GM18951 (cell line): Measurements from ENCODE around the gene NUAK1.
"Not testable (repeated sequence)": the region's sequence is repeated elsewhere in the genome, so short reads cannot be mapped to it uniquely, and the experiment has no call there.

Source experiments
- POLR2A ChIP-seq: IDR thresholded peaks from 4 replicates; pipeline ENCODE4 v1.6.1; 2011; ENCODE audit warnings: mild to moderate bottlenecking; ENCODE audit not compliant: insufficient read length, insufficient read depth; ENCODE audit errors: extremely low read depth
- in situ Hi-C: fragments of 300-500 bp; cut with MboI; formaldehyde crosslinking; loops from one replicate; pipeline ENCODE4 v1.12.0; 2022; ENCODE audit warnings: low sequenced_read_pairs, mixed read lengths, inconsistent platforms; ENCODE audit not compliant: unreplicated experiment

NUAK1 gene

DNA sequence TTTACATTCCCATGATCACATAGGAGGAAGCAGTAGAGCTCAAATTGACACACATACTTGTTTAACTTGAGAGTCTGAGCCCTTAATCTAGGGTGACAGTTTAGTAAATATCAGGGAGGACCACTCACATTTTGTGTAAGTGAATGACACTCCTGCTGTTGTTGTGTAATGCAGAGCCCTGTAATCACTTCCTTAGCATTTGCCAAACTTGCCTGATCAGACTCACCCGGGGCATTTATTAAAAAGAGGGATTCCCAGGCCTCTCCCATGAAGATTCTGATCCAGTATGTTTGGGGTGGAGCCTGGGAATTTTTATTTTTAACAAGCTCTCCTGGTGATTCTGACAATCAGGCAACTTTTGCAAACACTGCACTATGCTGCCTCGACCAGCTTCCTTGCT is 119.6 kb downstream of the NUAK1 start:
- in situ Hi-C loops = no loop called here

DNA sequence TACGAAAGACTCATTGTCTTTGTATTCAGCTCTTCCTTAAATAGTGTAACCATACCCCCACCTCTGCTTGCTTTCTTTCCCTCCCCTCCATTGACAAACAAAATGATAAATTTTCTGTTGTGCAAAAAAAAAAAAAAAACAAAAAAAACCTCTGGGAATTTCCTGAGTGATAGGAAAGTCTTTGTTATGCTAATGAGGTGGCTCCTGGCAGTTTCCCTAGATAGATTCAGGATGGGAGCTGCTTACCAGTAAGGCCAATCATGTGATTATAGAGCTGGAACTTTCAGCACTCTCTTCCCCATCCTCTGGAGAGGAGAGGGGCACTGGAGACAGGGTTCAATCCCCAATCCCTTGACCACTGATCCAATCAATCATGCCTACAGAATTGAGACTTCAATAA is 120.5 kb downstream of the NUAK1 start:
- in situ Hi-C loops = no loop called here
- TF ChIP-seq POLR2A = no peak

More for the DNA sequence above, 119.6 kb downstream of the NUAK1 start:
- TF ChIP-seq POLR2A = no peak

DNA sequence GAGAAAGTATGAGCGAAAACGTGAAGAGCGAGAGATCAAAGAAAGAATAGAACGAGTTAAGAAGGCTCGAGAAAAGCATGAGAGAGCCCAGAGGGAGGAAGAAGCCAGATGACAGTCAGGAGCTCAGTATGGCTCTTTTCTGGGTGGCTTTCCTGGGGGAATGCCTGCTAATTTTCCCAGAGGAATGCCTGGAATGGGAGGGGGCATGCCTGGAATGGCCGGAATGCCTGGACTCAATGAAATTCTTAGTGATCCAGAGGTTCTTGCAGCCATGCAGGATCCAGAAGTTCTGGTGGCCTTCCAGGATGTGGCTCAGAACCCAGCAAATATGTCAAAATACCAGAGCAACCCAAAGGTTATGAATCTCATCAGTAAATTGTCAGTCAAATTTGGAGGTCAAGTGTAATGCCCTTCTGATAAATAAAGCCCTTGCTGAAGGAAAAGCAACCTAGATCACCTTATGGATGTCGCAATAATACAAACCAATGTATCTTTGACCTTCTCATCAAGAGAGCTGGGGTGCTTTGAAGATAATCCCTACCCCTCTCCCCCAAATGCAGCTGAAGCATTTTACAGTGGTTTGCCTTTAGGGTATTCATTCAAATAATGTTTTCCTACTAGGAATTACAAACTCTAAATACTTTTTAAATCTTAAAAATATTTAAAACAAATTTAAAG is 122.0 kb downstream of the NUAK1 start:
- in situ Hi-C loops = not testable (repeated sequence)

DNA sequence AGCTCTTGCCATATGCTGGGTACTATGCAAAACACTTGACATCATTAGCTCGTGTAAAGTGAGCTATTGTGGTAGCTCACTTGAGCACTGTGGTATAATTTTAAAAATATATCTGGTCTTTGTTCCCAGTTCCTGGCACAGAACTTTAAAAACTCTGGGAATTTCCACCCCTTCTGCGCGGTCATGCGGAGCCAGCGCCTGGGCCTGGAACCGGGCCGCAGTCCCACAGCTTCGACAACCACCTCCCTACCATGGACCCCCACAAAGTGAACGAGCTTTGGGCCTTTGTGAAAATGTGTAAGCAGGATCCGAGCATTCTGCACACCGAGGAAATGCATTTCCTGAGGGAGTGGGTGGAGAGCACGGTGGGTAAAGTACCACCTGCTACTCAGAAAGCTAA is 123.1 kb downstream of the NUAK1 start:
- in situ Hi-C loops = no loop called here
- no peak for TF ChIP-seq POLR2A

DNA sequence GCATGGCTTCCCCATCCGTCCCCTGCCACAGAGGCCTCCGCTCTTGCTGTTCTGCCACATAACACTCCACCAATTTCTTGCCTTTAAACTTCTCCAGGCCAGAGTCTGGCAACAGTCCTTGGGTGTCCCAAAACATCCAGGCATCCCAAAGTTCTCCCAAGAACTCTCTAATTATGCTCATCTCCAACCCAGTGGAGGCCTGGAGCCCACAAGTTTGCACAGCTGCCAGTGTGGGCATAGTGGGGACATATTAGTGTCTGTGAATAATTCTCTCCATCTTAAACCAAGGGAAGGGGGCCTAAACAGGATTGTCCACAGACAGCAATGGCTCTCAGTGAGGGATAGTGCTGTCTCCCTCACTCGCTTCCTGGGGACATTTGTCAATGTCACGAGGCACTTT is 124.8 kb downstream of the NUAK1 start:
- in situ Hi-C loops = no loop called here
- no peak for TF ChIP-seq POLR2A
